H9 (cell line): Measurements from ENCODE around the gene ETF1. TPM values are rescaled to one million over a fixed set of nuclear protein-coding genes. Genes with fewer than 3 reads are reported as not detected.

Experiments used
- DNase-seq: peaks from one replicate; pipeline ENCODE4 v3.0.0-alpha.2; 2017
- H2AFZ ChIP-seq: one replicate; pipeline ENCODE4 v1.6.1; 2013; ENCODE audit warnings: mild to moderate bottlenecking, low read length, control low read depth, moderate library complexity
- H2AK5ac ChIP-seq: 2 replicates; pipeline ENCODE4 v1.6.1; 2013; ENCODE audit warnings: low read length, control low read depth, mixed read lengths; ENCODE audit not compliant: insufficient read length
- H2BK120ac ChIP-seq: one replicate; pipeline ENCODE4 v1.6.1; 2013; ENCODE audit warnings: low read depth, mild to moderate bottlenecking, low read length, control low read depth, inconsistent platforms; ENCODE audit not compliant: poor library complexity, severe bottlenecking
- H2BK12ac ChIP-seq: 2 replicates; pipeline ENCODE4 v1.6.1; 2013; ENCODE audit warnings: low read length, control low read depth, mixed read lengths, low read depth; ENCODE audit not compliant: insufficient read length
- H2BK15ac ChIP-seq: 2 replicates; pipeline ENCODE4 v1.6.1; 2013; ENCODE audit warnings: low read depth, low read length, control low read depth
- H2BK20ac ChIP-seq: one replicate; pipeline ENCODE4 v1.6.1; 2013; ENCODE audit warnings: low read depth, mild to moderate bottlenecking, low read length, control low read depth, inconsistent platforms; ENCODE audit not compliant: poor library complexity, severe bottlenecking
- H2BK5ac ChIP-seq: 2 replicates; pipeline ENCODE4 v1.6.1; 2013; ENCODE audit warnings: low read length, control low read depth, mixed read lengths; ENCODE audit not compliant: insufficient read length
- H3K14ac ChIP-seq: 2 replicates; pipeline ENCODE4 v1.6.1; 2013; ENCODE audit warnings: low read length, control low read depth; ENCODE audit not compliant: insufficient read depth
- H3K18ac ChIP-seq: 2 replicates; pipeline ENCODE4 v1.6.1; 2013; ENCODE audit warnings: low read depth, mild to moderate bottlenecking, mixed read lengths, low read length, control low read depth; ENCODE audit not compliant: insufficient read length
- H3K23ac ChIP-seq: 2 replicates; pipeline ENCODE4 v1.6.1; 2013; ENCODE audit warnings: low read length, control low read depth, mixed read lengths, low read depth; ENCODE audit not compliant: insufficient read length
- H3K23me2 ChIP-seq: 2 replicates; pipeline ENCODE4 v1.6.1; 2013; ENCODE audit warnings: low read depth, mild to moderate bottlenecking, mixed read lengths, low read length, control low read depth; ENCODE audit not compliant: insufficient read length, poor library complexity, severe bottlenecking
- H3K27ac ChIP-seq: 2 replicates; pipeline ENCODE4 v1.5.1; 2013; ENCODE audit warnings: low read length, control low read depth, mixed read lengths, low read depth; ENCODE audit not compliant: insufficient read length
- H3K27me3 ChIP-seq: 2 replicates; pipeline ENCODE4 v1.6.1; 2013; ENCODE audit warnings: low read length, control low read depth, inconsistent platforms; ENCODE audit not compliant: insufficient read depth
- H3K4ac ChIP-seq: 2 replicates; pipeline ENCODE4 v1.6.1; 2013; ENCODE audit warnings: low read depth, mild to moderate bottlenecking, control low read depth, inconsistent platforms, low read length, moderate library complexity
- H3K4me1 ChIP-seq: 2 replicates; pipeline ENCODE4 v1.6.1; 2013; ENCODE audit warnings: low read length, control low read depth, inconsistent platforms; ENCODE audit not compliant: insufficient read depth
- H3K4me2 ChIP-seq: 2 replicates; pipeline ENCODE4 v1.6.1; 2013; ENCODE audit warnings: low read length, control low read depth, mixed read lengths; ENCODE audit not compliant: insufficient read length, insufficient read depth
- H3K56ac ChIP-seq: 2 replicates; pipeline ENCODE4 v1.6.1; 2013; ENCODE audit warnings: low read depth, mild to moderate bottlenecking, mixed read lengths, low read length, control low read depth; ENCODE audit not compliant: insufficient read length
- H3K79me1 ChIP-seq: 2 replicates; pipeline ENCODE4 v1.6.1; 2013; ENCODE audit warnings: low read depth, mild to moderate bottlenecking, moderate library complexity, low read length, control low read depth, inconsistent platforms; ENCODE audit not compliant: insufficient read depth, poor library complexity, severe bottlenecking
- H3K79me2 ChIP-seq: 2 replicates; pipeline ENCODE4 v1.6.1; 2013; ENCODE audit warnings: low read length, control low read depth, inconsistent platforms; ENCODE audit not compliant: insufficient read depth
- H3K9ac ChIP-seq: 2 replicates; pipeline ENCODE4 v1.6.1; 2013; ENCODE audit warnings: low read length, control low read depth, mixed read lengths; ENCODE audit not compliant: insufficient read length; ENCODE audit errors: extremely low read depth
- H3K9me3 ChIP-seq: one replicate; pipeline ENCODE4 v1.6.1; 2013; ENCODE audit warnings: low read depth, low read length, inconsistent platforms; ENCODE audit not compliant: control insufficient read depth
- H3T11ph ChIP-seq: one replicate; pipeline ENCODE4 v1.6.1; 2013; ENCODE audit warnings: mild to moderate bottlenecking, low read length, control low read depth, inconsistent platforms
- H4K20me1 ChIP-seq: one replicate; pipeline ENCODE4 v1.6.1; 2013; ENCODE audit not compliant: control insufficient read depth, insufficient read length, insufficient read depth
- H4K5ac ChIP-seq: 2 replicates; pipeline ENCODE4 v1.6.1; 2013; ENCODE audit warnings: low read depth, mild to moderate bottlenecking, mixed read lengths, low read length, control low read depth; ENCODE audit not compliant: insufficient read length
- H4K8ac ChIP-seq: replicated peaks from 2 replicates; pipeline ENCODE4 v1.6.1; 2013; ENCODE audit warnings: low read length, control low read depth, mixed read lengths, low read depth; ENCODE audit not compliant: insufficient read length
- H4K91ac ChIP-seq: 2 replicates; pipeline ENCODE4 v1.6.1; 2013; ENCODE audit warnings: low read depth, mild to moderate bottlenecking, moderate library complexity, mixed read lengths, low read length, control low read depth; ENCODE audit not compliant: insufficient read length
- H3K27ac Mint-ChIP-seq, 3 experiments: 2 replicates in 2 of 3; 3 replicates in 1 of 3; pipeline ENCODE4 v1.8.0; 2020 to 2021; ENCODE audit warnings: mixed read lengths in 3 of 3, mild to moderate bottlenecking in 1 of 3, moderate library complexity in 1 of 3
- H3K27me3 Mint-ChIP-seq: 2 replicates; pipeline ENCODE4 v1.8.0; 2021; ENCODE audit warnings: low read depth, mild to moderate bottlenecking, moderate library complexity, mixed read lengths
- H3K36me3 Mint-ChIP-seq, 3 experiments: 2 replicates in 2 of 3; 3 replicates in 1 of 3; pipeline ENCODE4 v1.8.0; 2020 to 2021; ENCODE audit warnings: low read depth in 3 of 3, mixed read lengths in 3 of 3; ENCODE audit not compliant: insufficient read depth in 1 of 3
- H3K4me1 Mint-ChIP-seq, 2 experiments: 2 replicates each; pipeline ENCODE4 v1.8.0; 2020; ENCODE audit warnings: mixed read lengths in 2 of 2
- H3K4me3 Mint-ChIP-seq, 2 experiments: 2 replicates in 1 of 2; 3 replicates in 1 of 2; pipeline ENCODE4 v1.8.0; 2020 to 2021; ENCODE audit warnings: mild to moderate bottlenecking in 2 of 2, mixed read lengths in 2 of 2, moderate library complexity in 1 of 2
- H3K9me3 Mint-ChIP-seq, 2 experiments: 2 replicates in 1 of 2; 3 replicates in 1 of 2; pipeline ENCODE4 v1.8.0; 2020; ENCODE audit warnings: mild to moderate bottlenecking in 2 of 2, mixed read lengths in 2 of 2, moderate library complexity in 1 of 2
- WGBS: extraction: QIAGEN DNeasy Blood & Tissue Kit; methylation state at CpG from one replicate; pipeline ENCODE4 v1.1.7; 2013; ENCODE audit warnings: missing lambda C conversion rate, low lambda C conversion rate, mixed read lengths; ENCODE audit not compliant: insufficient read length; ENCODE audit errors: extremely low coverage; 5-methylcytosine and 5-hydroxymethylcytosine counted together
- total RNA-seq: library from RNA; stranded (reverse); gene quantifications from 2 replicates; pipeline ENCODE4 v1.2.1, GENCODE V29; 2021
- TF ChIP-seq, protein P1 (sequence below): fragments of 200-600 bp; sonication (generic); conservative IDR thresholded peaks from 3 replicates; pipeline ENCODE4 v1.8.0; 2021; ENCODE audit warnings: antibody characterized with exemption, mild to moderate bottlenecking

ETF1 gene
- total RNA-seq, 1 experiment from 2014 or later, result 175 TPM

GRCh38 chr5:138553437-138554095 lies 10.5 kb upstream of the ETF1 start:
- Histone ChIP-seq H4K8ac (no peak overlapping the region), H3K14ac (no peak overlapping the region), H3K23ac (no peak overlapping the region), H2AK5ac (no peak overlapping the region), H3K4me1 (no peaks in the 10 kb centered on the region), H3T11ph (no peak overlapping the region), H2BK12ac (no peak overlapping the region), H4K20me1 (no peaks in the 10 kb centered on the region), H3K9me3 (no peaks in the 10 kb centered on the region), H3K4ac (no peak overlapping the region), H2BK120ac (no peak overlapping the region), H3K9ac (no peak overlapping the region), H2BK20ac (no peak overlapping the region), H3K56ac (no peak overlapping the region), H4K91ac (no peak overlapping the region), H3K27me3 (no peaks in the 10 kb centered on the region), H2AFZ (no peak overlapping the region), H3K79me1 (no peaks in the 10 kb centered on the region), H3K79me2 (peaks cover 2% of the 10 kb centered on the region; the same call in 1 of the 2 replicates), H4K5ac (no peak overlapping the region), H3K27ac (no peak overlapping the region), H2BK15ac (no peak overlapping the region), H3K4me2 (no peak overlapping the region), H3K18ac (no peak overlapping the region), H2BK5ac (no peak overlapping the region), H3K23me2 (no peaks in the 10 kb centered on the region)
- H3K27me3 Mint-ChIP-seq, result no peaks in the 10 kb centered on the region
- no peak for DNase-seq
- H3K27ac Mint-ChIP-seq, result peak overlapping the region in 1 of 3 experiments; percentile 89; a peak in 3 of 7 replicates
- H3K9me3 Mint-ChIP-seq, result no peaks in the 10 kb centered on the region
- peaks cover 26 to 70% (median 54%) of the 10 kb centered on the region in 3 experiments for H3K36me3 Mint-ChIP-seq
- H3K4me1 Mint-ChIP-seq, result no peaks in the 10 kb centered on the region
- TF ChIP-seq, protein P1, sequence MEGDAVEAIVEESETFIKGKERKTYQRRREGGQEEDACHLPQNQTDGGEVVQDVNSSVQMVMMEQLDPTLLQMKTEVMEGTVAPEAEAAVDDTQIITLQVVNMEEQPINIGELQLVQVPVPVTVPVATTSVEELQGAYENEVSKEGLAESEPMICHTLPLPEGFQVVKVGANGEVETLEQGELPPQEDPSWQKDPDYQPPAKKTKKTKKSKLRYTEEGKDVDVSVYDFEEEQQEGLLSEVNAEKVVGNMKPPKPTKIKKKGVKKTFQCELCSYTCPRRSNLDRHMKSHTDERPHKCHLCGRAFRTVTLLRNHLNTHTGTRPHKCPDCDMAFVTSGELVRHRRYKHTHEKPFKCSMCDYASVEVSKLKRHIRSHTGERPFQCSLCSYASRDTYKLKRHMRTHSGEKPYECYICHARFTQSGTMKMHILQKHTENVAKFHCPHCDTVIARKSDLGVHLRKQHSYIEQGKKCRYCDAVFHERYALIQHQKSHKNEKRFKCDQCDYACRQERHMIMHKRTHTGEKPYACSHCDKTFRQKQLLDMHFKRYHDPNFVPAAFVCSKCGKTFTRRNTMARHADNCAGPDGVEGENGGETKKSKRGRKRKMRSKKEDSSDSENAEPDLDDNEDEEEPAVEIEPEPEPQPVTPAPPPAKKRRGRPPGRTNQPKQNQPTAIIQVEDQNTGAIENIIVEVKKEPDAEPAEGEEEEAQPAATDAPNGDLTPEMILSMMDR, result no peak
- H3K4me3 Mint-ChIP-seq, result no peak overlapping the region
- no CpG with 5 or more reads among the region's 5 CpGs for WGBS
